WTC11 (cell line): ENCODE measurements around the gene SHPK. TPM values are rescaled to one million over a fixed set of nuclear protein-coding genes. Genes with fewer than 3 reads are reported as not detected.

Experiments
- ATAC-seq: fragments of 200-7000 bp; cut with Tn5 transposase; 2 replicates; pipeline ENCODE4 v1.10.0; 2021; ENCODE audit warnings: mild to moderate bottlenecking, moderate library complexity
- CTCF ChIA-PET: fragments of 300-600 bp; sonication (Branson Sonifier 250); formaldehyde crosslinking; loops from one replicate; lab custom pipeline; 2021; ENCODE audit warnings: antibody characterized with exemption; lab: Charles Lee
- POLR2A ChIA-PET: fragments of 350-600 bp; sonication (Branson Sonifier 250); formaldehyde crosslinking; loops from one replicate; lab custom pipeline; 2021; ENCODE audit warnings: antibody characterized with exemption; lab: Charles Lee
- DNase-seq: peaks from one replicate; pipeline ENCODE4 v3.0.0; 2021; ENCODE audit warnings: low spot score
- H3K27ac Mint-ChIP-seq: 2 replicates; pipeline ENCODE4 v1.8.0; 2021; ENCODE audit warnings: mixed read lengths
- H3K27me3 Mint-ChIP-seq: 2 replicates; pipeline ENCODE4 v1.8.0; 2021; ENCODE audit warnings: low read depth, mild to moderate bottlenecking, moderate library complexity, mixed read lengths
- H3K36me3 Mint-ChIP-seq: 2 replicates; pipeline ENCODE4 v1.8.0; 2021; ENCODE audit warnings: mixed read lengths
- H3K4me1 Mint-ChIP-seq: 2 replicates; pipeline ENCODE4 v1.8.0; 2022; ENCODE audit warnings: mixed read lengths
- H3K4me3 Mint-ChIP-seq: 2 replicates; pipeline ENCODE4 v1.8.0; 2021; ENCODE audit warnings: mild to moderate bottlenecking, moderate library complexity, mixed read lengths
- H3K9me3 Mint-ChIP-seq: 2 replicates; pipeline ENCODE4 v1.8.0; 2021; ENCODE audit warnings: mixed read lengths
- CDX4 ChIP-seq: fragments of 250-450 bp; sonication (Bioruptor Pico); IDR thresholded peaks from 2 replicates; pipeline ENCODE4 v1.9.0; 2021; ENCODE audit warnings: moderate library complexity, mild to moderate bottlenecking, inconsistent platforms, borderline replicate concordance
- CREB1 ChIP-seq: sonication (generic); formaldehyde crosslinking; IDR thresholded peaks from 2 replicates; pipeline ENCODE4 v1.8.0; 2023; ENCODE audit warnings: mild to moderate bottlenecking, missing genetic modification reagents
- E2F1 ChIP-seq: sonication (generic); formaldehyde crosslinking; IDR thresholded peaks from 2 replicates; pipeline ENCODE4 v1.8.0; 2022; ENCODE audit warnings: mild to moderate bottlenecking, missing genetic modification reagents
- ERG ChIP-seq: fragments of 250-450 bp; sonication (Bioruptor Pico); IDR thresholded peaks from 2 replicates; pipeline ENCODE4 v1.8.0; 2021; ENCODE audit warnings: mild to moderate bottlenecking
- GABPB1 ChIP-seq: sonication (generic); formaldehyde crosslinking; IDR thresholded peaks from 2 replicates; pipeline ENCODE4 v1.8.1; 2023; ENCODE audit warnings: mild to moderate bottlenecking, missing genetic modification reagents
- SOX15 ChIP-seq: fragments of 250-450 bp; sonication (Bioruptor Pico); IDR thresholded peaks from 2 replicates; pipeline ENCODE4 v1.9.0; 2021; ENCODE audit warnings: mild to moderate bottlenecking
- STAT6 ChIP-seq: sonication (generic); formaldehyde crosslinking; conservative IDR thresholded peaks from 2 replicates; pipeline ENCODE4 v1.8.1; 2023; ENCODE audit warnings: mild to moderate bottlenecking, low read depth, missing genetic modification reagents, moderate library complexity
- TCF7 ChIP-seq: sonication (generic); formaldehyde crosslinking; IDR thresholded peaks from 2 replicates; pipeline ENCODE4 v1.8.0; 2022; ENCODE audit warnings: mild to moderate bottlenecking, low read depth, missing genetic modification reagents, moderate library complexity
- TEAD1 ChIP-seq: sonication (generic); formaldehyde crosslinking; IDR thresholded peaks from 2 replicates; pipeline ENCODE4 v1.8.0; 2022; ENCODE audit warnings: mild to moderate bottlenecking, missing genetic modification reagents
- USF2 ChIP-seq: sonication (generic); formaldehyde crosslinking; IDR thresholded peaks from 2 replicates; pipeline ENCODE4 v1.8.1; 2023; ENCODE audit warnings: mild to moderate bottlenecking, missing genetic modification reagents, moderate library complexity
- ZNF425 ChIP-seq: fragments of 250-450 bp; sonication (Bioruptor Pico); conservative IDR thresholded peaks from 2 replicates; pipeline ENCODE4 v1.9.0; 2021; ENCODE audit warnings: mild to moderate bottlenecking
- ZNF532 ChIP-seq: fragments of 250-450 bp; sonication (Bioruptor Pico); IDR thresholded peaks from 2 replicates; pipeline ENCODE4 v1.9.0; 2021; ENCODE audit warnings: mild to moderate bottlenecking, borderline replicate concordance
- total RNA-seq: library from RNA; stranded (reverse); gene quantifications from 3 replicates; pipeline ENCODE4 v1.2.3, GENCODE V29; 2021

SHPK gene
- total RNA-seq, 1 experiment from 2014 or later, result 29.2 TPM

- TF ChIP-seq E2F1 (CRISPR knock-in tag), result no peak
- TF ChIP-seq, all 79 proteins: peak for 0
Observed at GRCh38 chr17:3571043-3571900, 64.8 kb downstream of the SHPK start (continued).

- DNase-seq, result no peak
- Mint-ChIP-seq H3K9me3 (peaks cover 6% of the 10 kb centered on the region), H3K27ac (no peak overlapping the region)
Observed at GRCh38 chr17:3569534-3570137, 66.4 kb downstream of the SHPK start.

GRCh38 chr17:3566551-3566950 is 69.5 kb downstream of the SHPK start:
- no peak overlapping the region for H3K27ac Mint-ChIP-seq
- DNase-seq, result no peak
- no peak overlapping the region for H3K4me3 Mint-ChIP-seq
- H3K36me3 Mint-ChIP-seq, result peaks cover 18% of the 10 kb centered on the region
- peaks cover 6% of the 10 kb centered on the region for H3K9me3 Mint-ChIP-seq
- ChIA-PET POLR2A (no interaction called here), CTCF (no interaction called here)
- no peaks in the 10 kb centered on the region for H3K27me3 Mint-ChIP-seq
- no peaks in the 10 kb centered on the region for H3K4me1 Mint-ChIP-seq
- no peak for ATAC-seq
- no peak for TF ChIP-seq TEAD1 (CRISPR knock-in tag)
- no peak for TF ChIP-seq USF2 (CRISPR knock-in tag)
- no peak for TF ChIP-seq SOX15 (CRISPR knock-in tag)
- no peak for TF ChIP-seq CREB1
- no peak for TF ChIP-seq GABPB1
- no peak for TF ChIP-seq ZNF425 (CRISPR knock-in tag)
- TF ChIP-seq STAT6, result no peak
- TF ChIP-seq TCF7 (CRISPR knock-in tag), result no peak
- TF ChIP-seq CDX4 (CRISPR knock-in tag), result no peak
- no peak for TF ChIP-seq ERG (CRISPR knock-in tag)

More at GRCh38 chr17:3569534-3570137, 66.4 kb downstream of the SHPK start:
- H3K4me3 Mint-ChIP-seq, result no peak overlapping the region
- peaks cover 16% of the 10 kb centered on the region for H3K36me3 Mint-ChIP-seq
- H3K27me3 Mint-ChIP-seq, result no peaks in the 10 kb centered on the region
- ATAC-seq, result peak; percentile 44
- ChIA-PET POLR2A (no interaction called here), CTCF (no interaction called here)
- H3K4me1 Mint-ChIP-seq, result no peaks in the 10 kb centered on the region
- no peak for TF ChIP-seq ZNF532 (CRISPR knock-in tag)
